ENCODE data around the gene KLC1. TPM values are rescaled to one million over a fixed set of nuclear protein-coding genes. Genes with fewer than 3 reads are reported as not detected.

Gene KLC1
- total RNA-seq, 1 donor from 2014 or later, result 148 TPM

DNA sequence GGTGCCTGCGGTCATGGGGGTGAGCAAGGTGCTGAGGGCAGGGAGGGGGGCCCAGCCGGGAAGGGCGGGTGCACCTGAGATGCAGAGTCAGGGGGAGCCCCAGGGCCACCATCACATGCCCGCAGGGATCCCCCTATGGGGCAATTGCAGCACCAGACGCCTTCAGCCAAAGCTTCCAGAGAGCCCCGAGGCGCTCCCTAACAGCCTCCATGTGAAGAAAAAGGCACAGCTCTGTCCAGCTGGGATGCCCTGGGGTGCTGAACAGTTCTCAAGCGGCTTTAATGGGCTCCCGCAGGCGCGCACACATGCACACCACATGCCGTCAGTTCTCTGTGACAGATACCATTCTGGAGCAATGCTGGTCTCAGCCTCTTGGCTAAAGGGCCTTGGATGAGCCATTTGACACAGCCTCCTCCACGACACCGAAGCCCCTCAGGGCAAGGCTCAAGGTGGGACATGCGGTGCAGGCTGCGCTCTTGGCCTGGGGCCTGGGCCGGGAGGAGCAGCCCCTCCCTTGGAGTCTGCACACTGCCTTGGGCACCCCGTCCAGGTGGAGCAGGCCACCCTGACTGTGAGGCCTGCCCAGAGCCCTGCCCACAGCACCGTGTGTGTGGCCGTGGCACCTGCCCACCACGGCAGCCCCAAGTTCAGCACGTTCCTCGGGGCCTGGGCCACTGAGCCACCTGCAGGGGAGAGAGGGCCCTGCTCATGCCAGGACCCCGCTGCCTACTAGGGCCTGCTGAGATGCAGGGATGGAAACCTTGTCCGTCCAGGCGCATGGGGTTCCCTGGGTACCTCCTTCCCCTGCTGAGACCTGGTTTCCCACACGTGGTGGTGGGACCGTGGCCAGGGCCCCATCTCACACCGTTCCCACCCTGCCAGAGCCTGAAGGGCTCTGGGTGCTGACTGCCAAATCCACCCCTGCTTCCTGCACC lies 78.6 kb downstream of the KLC1 start:
- H3K4me3 Mint-ChIP-seq, result no peak overlapping the region
- peaks cover 16% of the 10 kb centered on the region for H3K36me3 Mint-ChIP-seq (ENCODE audit: low read depth)
- H3K9me3 Mint-ChIP-seq, result no peaks in the 10 kb centered on the region
- H3K27ac Mint-ChIP-seq, result no peak overlapping the region
- H3K4me1 Mint-ChIP-seq (ENCODE audit: low read depth), result peaks cover 7% of the 10 kb centered on the region
- no peaks in the 10 kb centered on the region for H3K27me3 Mint-ChIP-seq (ENCODE audit: insufficient read depth)
- intact Hi-C loops (cut with micrococcal nuclease), result no loop called here
- no peak for DNase-seq (ENCODE audit: low spot score)

DNA sequence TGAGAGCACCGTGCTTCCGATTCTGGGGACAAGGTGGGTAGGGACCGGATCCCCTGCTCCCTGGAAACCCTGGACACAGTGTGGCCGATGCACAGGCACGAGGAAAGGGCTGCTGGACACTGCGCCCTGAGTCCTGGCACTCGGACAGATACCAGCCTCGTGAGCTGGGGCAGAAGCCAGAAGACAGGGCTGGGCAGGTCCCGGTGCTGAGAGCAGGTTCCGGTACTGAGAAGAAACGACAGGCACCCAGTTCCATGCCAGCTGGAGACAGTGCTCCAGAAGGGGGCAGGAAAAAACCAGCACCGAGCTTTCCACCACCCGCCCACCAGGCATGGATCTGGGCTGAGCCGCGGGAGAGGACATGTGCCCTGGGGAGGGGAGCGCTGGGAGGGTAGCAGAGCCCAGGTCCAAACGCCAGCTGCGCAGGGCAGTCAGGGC lies 79.8 kb downstream of the KLC1 start:
- Mint-ChIP-seq H3K36me3 (ENCODE audit: low read depth) (peaks cover 8% of the 10 kb centered on the region), H3K4me1 (ENCODE audit: low read depth) (peaks cover 16% of the 10 kb centered on the region), H3K4me3 (no peak overlapping the region), H3K27me3 (ENCODE audit: insufficient read depth) (no peaks in the 10 kb centered on the region), H3K9me3 (no peaks in the 10 kb centered on the region), H3K27ac (no peak overlapping the region)
- DNase-seq (ENCODE audit: low spot score), result no peak
- intact Hi-C loops (cut with micrococcal nuclease), result no loop called here

DNA sequence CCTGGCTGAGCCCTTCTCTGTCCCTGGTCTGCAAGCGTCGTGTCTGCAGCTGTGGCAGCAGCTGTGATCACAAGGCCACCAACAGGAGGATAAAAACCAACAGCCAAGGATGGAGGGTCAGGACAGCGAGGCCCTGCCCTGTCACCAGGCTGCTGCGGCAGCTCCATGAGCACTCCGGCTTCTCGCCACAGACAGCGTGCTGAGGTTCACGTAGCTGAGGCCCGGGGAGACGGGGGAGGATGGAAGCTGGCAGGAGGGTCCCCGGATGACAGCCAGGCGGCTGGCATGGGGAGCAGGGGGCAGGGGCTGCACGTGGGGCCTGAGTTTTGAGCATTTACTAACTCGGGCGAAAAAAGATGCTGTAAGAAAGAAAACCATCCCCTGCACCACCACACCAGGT lies 80.8 kb downstream of the KLC1 start:
- Mint-ChIP-seq H3K27ac (no peak overlapping the region), H3K4me3 (no peak overlapping the region), H3K36me3 (ENCODE audit: low read depth) (peaks cover 5% of the 10 kb centered on the region), H3K4me1 (ENCODE audit: low read depth) (peaks cover 19% of the 10 kb centered on the region), H3K27me3 (ENCODE audit: insufficient read depth) (no peaks in the 10 kb centered on the region), H3K9me3 (no peaks in the 10 kb centered on the region)
- intact Hi-C loops (cut with micrococcal nuclease), result no loop called here
- DNase-seq (ENCODE audit: low spot score), result no peak

DNA sequence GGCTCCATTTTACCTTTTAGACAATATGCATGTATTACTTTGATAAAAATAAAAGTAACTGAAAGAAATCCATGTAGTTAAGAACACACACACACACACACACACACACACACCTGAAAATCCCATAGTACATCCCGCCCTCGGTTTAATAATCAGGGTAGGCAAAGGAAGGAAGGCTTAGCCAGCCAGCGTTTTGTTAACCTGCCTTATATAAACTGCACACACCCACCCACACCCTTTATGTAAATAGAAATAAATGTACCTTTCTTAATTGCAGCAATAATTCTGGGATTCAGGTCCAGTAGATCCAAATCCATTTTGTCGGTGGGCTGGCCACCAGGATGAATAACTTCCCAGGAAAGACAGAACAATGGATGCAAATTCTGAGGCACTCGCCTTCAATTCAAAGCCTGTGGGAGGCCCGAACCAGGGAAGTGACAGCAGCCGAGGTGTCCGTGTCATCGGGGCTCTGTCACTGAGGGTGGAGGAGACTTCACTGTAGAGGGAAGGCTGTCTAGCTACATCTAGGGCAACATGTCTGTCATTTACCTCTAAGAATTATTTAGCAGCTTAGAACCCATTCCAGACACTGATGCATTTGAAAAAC lies 81.9 kb downstream of the KLC1 start:
- intact Hi-C loops (cut with micrococcal nuclease), result no loop called here
- DNase-seq (ENCODE audit: low spot score), result no peak
- Mint-ChIP-seq H3K27me3 (ENCODE audit: insufficient read depth) (no peaks in the 10 kb centered on the region), H3K9me3 (no peaks in the 10 kb centered on the region), H3K36me3 (ENCODE audit: low read depth) (peaks cover 3% of the 10 kb centered on the region), H3K4me1 (ENCODE audit: low read depth) (peaks cover 16% of the 10 kb centered on the region), H3K4me3 (no peak overlapping the region), H3K27ac (no peak overlapping the region)

DNA sequence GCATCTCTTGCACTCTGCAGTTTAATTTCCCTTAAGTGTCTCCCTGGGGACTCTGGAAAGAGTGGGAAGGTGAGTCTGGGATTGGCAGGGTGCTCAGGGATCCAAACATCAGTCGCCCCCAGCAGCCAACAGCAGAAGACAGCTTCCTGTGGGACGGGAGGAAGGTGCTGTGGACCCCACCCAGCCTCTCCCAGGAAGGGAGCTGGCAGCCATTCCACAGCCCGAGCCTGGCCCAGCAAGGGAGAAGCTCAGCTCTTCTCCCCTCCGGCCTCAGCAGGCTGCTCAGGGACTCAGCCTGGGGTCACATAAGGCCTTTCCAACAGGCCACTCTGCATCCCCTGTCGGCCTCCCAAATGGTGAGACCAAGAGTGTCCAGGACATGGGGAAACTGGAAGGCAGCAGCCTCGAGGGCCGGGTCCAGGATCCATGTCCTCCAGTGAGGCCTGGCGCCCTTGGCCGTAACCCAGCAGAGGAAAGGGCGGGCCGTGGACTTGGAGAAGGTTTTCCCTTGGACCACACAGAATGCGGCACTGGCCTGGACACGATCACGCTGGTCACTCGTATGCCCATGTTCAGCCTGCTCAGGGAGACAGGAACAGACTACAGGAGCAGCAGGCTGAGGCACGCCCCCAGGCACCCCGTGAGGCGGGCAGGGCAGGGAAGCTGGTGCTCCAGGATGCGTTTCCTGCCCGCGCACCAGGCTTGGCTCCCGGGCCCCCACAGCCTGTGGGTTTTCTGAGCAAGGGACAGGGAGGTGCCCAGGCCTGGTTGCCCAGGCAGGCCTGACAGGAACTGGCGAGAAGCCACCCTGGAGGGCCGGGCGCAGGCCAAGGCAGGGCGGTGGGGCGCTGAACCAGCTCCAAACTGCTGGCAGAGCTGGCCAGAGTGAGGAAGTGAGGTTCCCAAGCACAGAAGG lies 82.8 kb downstream of the KLC1 start:
- DNase-seq (ENCODE audit: low spot score), result no peak
- H3K4me1 Mint-ChIP-seq (ENCODE audit: low read depth), result peaks cover 19% of the 10 kb centered on the region
- no peaks in the 10 kb centered on the region for H3K9me3 Mint-ChIP-seq

DNA sequence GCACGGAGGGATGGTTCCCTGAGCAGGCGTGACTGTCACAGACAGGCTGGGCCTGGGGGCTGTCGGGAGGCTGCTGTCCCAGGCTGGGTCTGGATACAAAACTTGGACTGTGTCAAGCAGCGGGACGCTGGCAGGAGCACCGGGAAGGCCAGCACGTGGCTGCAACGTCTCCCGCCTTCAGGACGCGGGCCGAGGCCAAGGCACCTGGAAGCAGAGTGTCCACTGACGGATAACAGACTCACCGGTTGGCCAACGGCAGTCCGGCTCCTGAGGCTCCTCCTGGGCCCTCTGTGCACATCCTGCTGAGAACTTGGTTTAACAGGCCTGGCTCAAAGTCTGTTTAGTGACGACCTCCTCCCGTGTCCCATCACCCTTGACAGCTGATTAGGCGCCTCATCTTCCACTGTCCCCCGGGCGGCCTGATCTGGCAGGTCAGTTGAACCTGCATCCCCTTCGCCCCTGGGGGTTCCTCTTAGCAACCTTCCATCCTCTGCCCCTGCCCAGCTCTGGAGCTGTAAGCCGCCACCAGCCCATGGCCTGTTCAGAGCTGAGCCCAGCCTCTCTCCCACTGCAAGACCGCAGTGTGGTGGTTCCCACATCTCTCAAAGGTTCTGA lies 83.7 kb downstream of the KLC1 start:
- DNase-seq (ENCODE audit: low spot score), result no peak
- Mint-ChIP-seq H3K27ac (no peak overlapping the region), H3K36me3 (ENCODE audit: low read depth) (peaks cover 3% of the 10 kb centered on the region), H3K4me3 (peak overlapping the region; percentile 53), H3K9me3 (no peaks in the 10 kb centered on the region), H3K27me3 (ENCODE audit: insufficient read depth) (no peaks in the 10 kb centered on the region), H3K4me1 (ENCODE audit: low read depth) (peaks cover 28% of the 10 kb centered on the region)
- intact Hi-C loops (cut with micrococcal nuclease), result no loop called here

More for the DNA sequence above, 82.8 kb downstream of the KLC1 start:
- intact Hi-C loops (cut with micrococcal nuclease), result no loop called here
- no peak overlapping the region for H3K27ac Mint-ChIP-seq
- H3K36me3 Mint-ChIP-seq (ENCODE audit: low read depth), result peaks cover 3% of the 10 kb centered on the region
- no peaks in the 10 kb centered on the region for H3K27me3 Mint-ChIP-seq (ENCODE audit: insufficient read depth)
- peak overlapping the region; percentile 7 for H3K4me3 Mint-ChIP-seq

DNA sequence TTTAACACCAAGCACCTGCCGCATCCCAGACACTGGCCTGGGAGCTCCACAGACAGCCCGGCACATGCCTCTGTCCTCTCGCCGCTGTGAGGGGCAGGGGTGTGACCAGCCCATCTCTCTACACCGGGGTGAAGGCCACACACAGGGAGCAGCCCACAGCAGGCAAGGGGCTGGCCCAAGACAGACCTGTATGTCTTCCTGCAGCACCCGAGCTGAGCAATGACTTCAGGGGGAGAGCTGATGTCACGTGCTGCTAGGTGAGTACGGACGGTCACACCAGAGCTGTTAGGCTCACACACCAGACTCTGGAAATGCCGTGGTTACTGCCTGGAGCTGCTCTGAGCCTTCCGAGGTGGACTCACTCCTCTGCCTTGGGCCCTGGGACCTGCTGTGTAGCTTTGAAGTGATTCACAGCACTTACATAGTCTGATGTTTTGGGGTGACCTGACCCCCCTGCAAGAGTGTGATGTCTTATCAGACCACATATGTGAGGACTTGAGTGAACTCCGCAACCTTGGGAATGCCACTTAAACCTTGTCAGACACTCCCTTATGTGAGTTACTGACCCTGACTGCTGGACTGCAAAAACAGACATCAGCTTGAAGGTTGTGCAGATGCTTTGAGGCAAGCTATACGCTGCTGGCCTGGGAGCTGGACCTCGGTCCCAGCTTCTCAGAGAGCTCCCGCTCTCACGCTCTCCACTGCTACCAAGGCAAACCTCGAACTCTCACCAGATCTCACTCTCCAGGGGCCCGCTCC lies 84.5 kb downstream of the KLC1 start:
- Mint-ChIP-seq H3K4me1 (ENCODE audit: low read depth) (peaks cover 36% of the 10 kb centered on the region), H3K27me3 (ENCODE audit: insufficient read depth) (no peaks in the 10 kb centered on the region), H3K9me3 (no peaks in the 10 kb centered on the region), H3K27ac (peak overlapping the region; percentile 56), H3K4me3 (peak overlapping the region; percentile 86), H3K36me3 (ENCODE audit: low read depth) (peaks cover 3% of the 10 kb centered on the region)
- intact Hi-C loops (cut with micrococcal nuclease), result loop anchor here (2.0 kb wide), 2 partner anchors 151 to 207 kb away; partner anchors contain the start of genes BAG5 and COA8
- no peak for DNase-seq (ENCODE audit: low spot score)

DNA sequence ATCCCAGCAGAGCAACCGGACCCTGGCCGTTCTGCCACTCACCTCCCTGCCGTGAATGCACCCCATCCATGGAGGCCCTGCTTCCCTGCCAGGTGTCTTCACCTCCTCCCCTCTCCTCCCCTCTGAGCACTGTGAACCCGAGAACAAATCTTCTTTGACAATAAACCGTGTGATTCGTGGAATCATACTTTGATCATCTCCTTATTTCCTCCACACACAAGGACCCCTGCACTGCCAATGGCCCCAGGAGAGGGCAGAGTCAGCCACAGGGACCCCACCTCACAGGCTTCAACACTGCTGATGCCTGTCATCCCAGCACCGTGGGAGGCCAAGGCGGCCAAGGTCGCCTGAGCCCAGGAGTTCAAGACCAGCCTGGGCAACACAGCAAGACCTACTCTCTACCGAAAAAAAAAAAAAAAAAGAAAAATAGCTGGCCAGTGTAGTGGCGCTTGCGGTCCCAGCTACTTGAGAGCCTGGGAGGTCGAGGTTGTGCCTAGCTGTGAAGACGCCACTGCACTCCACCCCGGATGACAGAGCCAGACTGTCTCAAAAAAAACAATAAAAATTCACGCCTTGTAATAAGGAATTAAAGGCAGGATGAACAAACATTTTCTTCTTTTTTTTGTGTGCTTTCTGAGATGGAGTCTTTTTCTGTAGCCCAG lies 85.2 kb downstream of the KLC1 start:
- no peak for DNase-seq (ENCODE audit: low spot score)
- peaks cover 43% of the 10 kb centered on the region for H3K4me1 Mint-ChIP-seq (ENCODE audit: low read depth)
- peaks cover 3% of the 10 kb centered on the region for H3K36me3 Mint-ChIP-seq (ENCODE audit: low read depth)
- intact Hi-C loops (cut with micrococcal nuclease), result loop anchor here (2.0 kb wide), 2 partner anchors 151 to 207 kb away; partner anchors contain the start of genes BAG5 and COA8
- no peaks in the 10 kb centered on the region for H3K27me3 Mint-ChIP-seq (ENCODE audit: insufficient read depth)
- H3K27ac Mint-ChIP-seq, result peak overlapping the region; percentile 86
- peak overlapping the region; percentile 86 for H3K4me3 Mint-ChIP-seq
- no peaks in the 10 kb centered on the region for H3K9me3 Mint-ChIP-seq

DNA sequence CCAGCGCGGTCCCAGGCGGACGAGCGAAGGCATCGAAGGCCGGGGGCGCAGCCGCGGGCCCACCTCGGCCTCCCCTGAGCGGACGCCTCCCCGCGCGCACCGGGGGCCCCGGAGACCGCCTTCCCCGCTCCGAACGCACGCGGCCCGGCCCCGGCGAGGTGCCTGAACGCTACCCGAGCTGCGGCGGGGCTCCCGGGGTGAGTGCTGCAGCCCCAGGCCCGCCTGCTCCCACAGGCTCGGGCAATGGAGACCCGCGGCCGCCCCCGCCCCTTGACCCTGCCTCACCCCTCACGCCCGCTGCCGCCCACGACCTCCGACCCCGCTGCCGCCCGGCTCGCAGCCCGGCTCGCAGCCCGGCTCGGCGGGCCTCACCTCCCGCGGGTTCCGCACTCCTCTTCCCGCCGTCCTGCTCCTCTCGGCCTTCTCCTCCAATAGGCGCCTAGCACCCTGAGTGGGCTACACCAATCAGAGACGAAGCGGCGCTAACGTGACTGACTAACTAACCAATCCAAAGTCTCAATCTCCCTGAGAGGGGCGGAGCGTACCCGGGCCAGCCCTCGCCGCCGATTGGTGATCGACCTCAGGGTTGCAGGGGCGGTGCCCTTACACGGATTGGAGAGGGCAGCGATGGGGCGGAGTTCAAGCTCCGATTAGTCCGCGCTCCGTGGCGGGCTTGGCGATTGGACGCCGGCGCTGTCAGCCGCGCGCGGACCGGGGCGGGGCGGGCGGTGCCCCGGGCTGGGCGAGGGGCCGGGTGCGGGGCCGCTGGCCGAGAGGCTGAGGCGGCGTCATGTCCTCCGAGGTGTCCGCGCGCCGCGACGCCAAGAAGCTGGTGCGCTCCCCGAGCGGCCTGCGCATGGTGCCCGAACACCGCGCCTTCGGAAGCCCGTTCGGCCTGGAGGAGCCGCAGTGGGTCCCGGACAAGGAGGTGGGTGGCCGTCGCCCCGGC lies 86.3 kb downstream of the KLC1 start, which contains the start of the genes XRCC3 and ZFYVE21:
XRCC3 (minus strand) TSS at position 400 of the 949 bp plus-strand sequence. CDS start 4,364 bp downstream, outside the sequence.
ZFYVE21 (plus strand) TSS at position 759 of the 949 bp plus-strand sequence; CDS start at position 791, 32 bp downstream.
- intact Hi-C loops (cut with micrococcal nuclease), result loop anchor here (1.0 to 5.0 kb wide), 6 partner anchors 86 to 383 kb away; partner anchors contain the start of genes BAG5, COA8, EIF5 and KLC1
- Mint-ChIP-seq H3K4me3 (peak within 1 kb of the TSS; percentile 93), H3K27me3 (ENCODE audit: insufficient read depth) (no peaks in the 10 kb centered on the region), H3K27ac (peak within 1 kb of the TSS; percentile 93), H3K9me3 (no peaks in the 10 kb centered on the region), H3K4me1 (ENCODE audit: low read depth) (peaks cover 48% of the 10 kb centered on the region), H3K36me3 (ENCODE audit: low read depth) (peaks cover 3% of the 10 kb centered on the region)
- peak; percentile 100 for DNase-seq (ENCODE audit: low spot score)

DNA sequence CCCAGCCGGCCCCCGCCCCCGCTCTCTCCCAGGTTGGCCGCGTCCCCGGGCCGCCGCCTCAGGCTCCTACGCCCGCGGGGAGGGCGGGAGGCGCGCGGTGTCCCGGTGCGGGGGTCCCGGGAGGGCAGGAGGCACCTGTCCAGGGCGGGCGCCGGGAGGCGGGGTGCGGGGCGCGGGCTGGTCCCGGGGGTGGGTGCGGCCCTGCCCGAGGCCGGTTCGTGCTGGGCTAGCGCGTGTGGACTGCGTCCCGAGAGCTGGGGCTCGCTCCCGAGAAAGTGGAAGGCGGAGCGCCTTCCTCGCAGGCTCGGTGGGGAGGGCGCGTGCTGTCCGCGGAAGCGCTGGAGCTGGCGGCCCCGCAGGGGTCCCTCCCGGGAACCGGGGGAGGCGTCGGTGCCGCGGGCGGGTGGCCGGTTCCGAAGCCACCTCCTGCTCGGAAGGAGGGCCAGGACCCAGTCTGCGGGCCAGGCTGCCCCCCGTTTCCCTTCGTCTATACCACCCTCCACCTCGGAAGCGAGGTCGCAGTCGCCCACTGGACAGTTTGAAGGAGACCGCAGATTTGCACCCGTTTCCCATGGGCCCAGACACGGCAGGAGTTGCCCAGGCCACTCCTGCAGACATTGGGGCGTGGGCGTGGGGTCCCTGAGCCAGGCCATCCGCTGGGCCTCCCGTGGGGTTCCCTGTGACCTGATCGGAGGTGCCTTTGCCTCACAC lies 87.2 kb downstream of the KLC1 start:
- intact Hi-C loops (cut with micrococcal nuclease), result loop anchor here (5.0 kb wide), 1 partner anchor 384 kb away; the partner anchor contains the start of gene EIF5
- Mint-ChIP-seq H3K27ac (no peak overlapping the region), H3K36me3 (ENCODE audit: low read depth) (peaks cover 3% of the 10 kb centered on the region), H3K4me1 (ENCODE audit: low read depth) (peaks cover 48% of the 10 kb centered on the region), H3K27me3 (ENCODE audit: insufficient read depth) (no peaks in the 10 kb centered on the region), H3K4me3 (peak overlapping the region; percentile 85), H3K9me3 (no peaks in the 10 kb centered on the region)
- DNase-seq (ENCODE audit: low spot score), result peak; percentile 25
